Measurements from ENCODE around the gene CPLANE1. TPM values are rescaled to one million over a fixed set of nuclear protein-coding genes. Genes with fewer than 3 reads are reported as not detected.
"Not testable (repeated sequence)": the region's sequence is repeated elsewhere in the genome, so short reads cannot be mapped to it uniquely, and the experiment has no call there.

Gene CPLANE1
- total RNA-seq, 2 experiments from 2014 or later: 6.2 to 7.4 TPM

DNA sequence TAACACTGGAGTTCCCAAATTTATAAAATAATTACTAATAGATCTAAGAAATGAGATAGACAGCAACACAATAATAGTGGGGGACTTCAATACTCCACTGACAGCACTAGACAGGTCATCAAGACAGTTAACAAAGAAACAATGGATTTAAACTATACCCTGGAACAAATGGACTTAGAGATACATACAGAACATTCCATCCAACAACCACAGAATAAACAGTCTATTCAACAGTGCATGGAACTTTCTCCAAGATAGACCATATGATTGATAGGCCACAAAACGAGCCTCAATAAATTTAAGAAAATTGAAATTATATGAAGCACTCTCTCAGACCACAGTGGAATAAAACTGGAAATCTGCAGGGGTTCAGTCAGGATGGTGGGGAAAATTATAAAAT, 163.2 kb downstream of the CPLANE1 start:
- H3K27ac Mint-ChIP-seq; DNase-seq; intact Hi-C loops (cut with DNase I, micrococcal nuclease); H3K4me3 Mint-ChIP-seq; H3K4me1 Mint-ChIP-seq; CTCF ChIA-PET; ATAC-seq; H3K9me3 Mint-ChIP-seq (ENCODE audit: low read depth); POLR2A ChIA-PET; H3K27me3 Mint-ChIP-seq: not testable (repeated sequence)
- peaks cover 14% of the 10 kb centered on the region for H3K36me3 Mint-ChIP-seq (ENCODE audit: low read depth)

DNA sequence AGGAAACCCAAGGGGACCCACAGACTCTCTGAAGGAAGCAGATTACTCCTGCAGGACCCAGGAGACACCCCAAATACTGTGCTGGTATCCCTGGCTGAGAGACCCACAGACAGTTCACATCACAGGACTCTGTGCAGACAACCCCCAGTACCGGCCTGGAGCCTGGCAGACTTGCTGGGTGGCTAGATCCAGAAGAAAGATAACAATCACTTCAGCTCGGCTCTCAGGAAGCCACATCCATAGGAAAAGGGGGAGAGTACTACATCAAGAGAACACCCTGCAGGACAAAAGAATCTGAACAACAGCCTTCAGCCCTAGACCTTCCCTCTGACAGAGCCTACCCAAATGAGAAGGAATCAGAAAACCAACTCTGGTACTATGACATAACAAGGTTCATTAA, 166.2 kb downstream of the CPLANE1 start:
- H3K9me3 Mint-ChIP-seq (ENCODE audit: low read depth); H3K27ac Mint-ChIP-seq; DNase-seq; intact Hi-C loops (cut with DNase I, micrococcal nuclease); ATAC-seq; H3K27me3 Mint-ChIP-seq; POLR2A ChIA-PET; CTCF ChIA-PET; H3K4me1 Mint-ChIP-seq; H3K4me3 Mint-ChIP-seq: not testable (repeated sequence)
- H3K36me3 Mint-ChIP-seq (ENCODE audit: low read depth): peaks cover 23% of the 10 kb centered on the region

DNA sequence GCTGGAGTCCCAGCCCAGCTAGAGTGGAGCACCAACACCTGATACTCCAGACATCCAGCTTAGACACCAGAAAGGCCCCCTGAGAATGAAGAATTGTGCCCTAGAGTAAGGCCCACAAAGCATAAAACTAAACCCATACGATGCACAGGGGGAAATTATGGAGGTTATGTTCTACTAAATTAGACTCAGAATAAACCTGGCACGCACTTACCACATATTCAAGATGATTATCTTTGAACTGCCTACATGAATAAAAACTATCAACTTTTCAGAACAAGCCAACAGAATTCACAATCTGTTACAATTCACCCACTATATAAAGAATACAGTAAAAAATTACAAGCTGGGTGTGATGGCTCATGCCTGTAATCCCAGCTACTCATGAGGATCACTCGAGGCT, 168.5 kb downstream of the CPLANE1 start:
- no peak overlapping the region for H3K27ac Mint-ChIP-seq
- no peaks in the 10 kb centered on the region for H3K27me3 Mint-ChIP-seq
- ChIA-PET POLR2A (interaction anchor here (1.0 kb wide), 1 partner anchor 35 kb away, joined by 3 read pairs; no protein-coding TSS in a partner anchor), CTCF (interaction anchor here (1.2 kb wide), 1 partner anchor 26 kb away, joined by 4 read pairs; no protein-coding TSS in a partner anchor)
- intact Hi-C loops (cut with DNase I, micrococcal nuclease): no loop called here
- H3K4me3 Mint-ChIP-seq: no peak overlapping the region
- H3K36me3 Mint-ChIP-seq (ENCODE audit: low read depth): peaks cover 16% of the 10 kb centered on the region
- H3K9me3 Mint-ChIP-seq (ENCODE audit: low read depth): peaks cover 3% of the 10 kb centered on the region
- H3K4me1 Mint-ChIP-seq: no peaks in the 10 kb centered on the region
- no peak for DNase-seq
- no peak for ATAC-seq

DNA sequence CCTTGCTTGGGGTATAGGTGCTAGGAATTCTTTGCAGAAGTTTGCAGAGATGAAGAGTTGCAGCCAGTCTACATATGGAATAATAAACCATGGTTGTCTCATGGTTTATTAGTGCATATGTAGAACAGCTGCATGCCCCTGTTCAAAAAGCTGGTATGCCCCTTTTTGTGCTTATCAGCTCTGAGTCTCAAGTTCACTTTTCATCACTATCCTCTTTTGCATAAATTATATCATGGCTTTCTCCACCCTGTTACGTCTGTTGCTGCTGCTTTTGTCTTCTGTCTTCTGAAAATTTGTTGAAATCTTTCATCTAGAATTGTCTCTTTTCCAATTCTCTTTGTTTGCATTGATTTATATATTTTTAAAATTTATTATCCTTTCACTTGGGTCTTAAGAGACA, 172.0 kb downstream of the CPLANE1 start:
- ChIA-PET CTCF (no interaction called here), POLR2A (interaction anchor here (0.6 kb wide), 1 partner anchor 443 kb away, joined by 5 read pairs; no protein-coding TSS in a partner anchor)
- no peak for ATAC-seq
- Mint-ChIP-seq H3K4me1 (no peaks in the 10 kb centered on the region), H3K27ac (no peak overlapping the region), H3K36me3 (ENCODE audit: low read depth) (peaks cover 11% of the 10 kb centered on the region), H3K27me3 (no peaks in the 10 kb centered on the region), H3K4me3 (no peak overlapping the region), H3K9me3 (ENCODE audit: low read depth) (peaks cover 3% of the 10 kb centered on the region)
- intact Hi-C loops (cut with DNase I, micrococcal nuclease): no loop called here
- DNase-seq: no peak

DNA sequence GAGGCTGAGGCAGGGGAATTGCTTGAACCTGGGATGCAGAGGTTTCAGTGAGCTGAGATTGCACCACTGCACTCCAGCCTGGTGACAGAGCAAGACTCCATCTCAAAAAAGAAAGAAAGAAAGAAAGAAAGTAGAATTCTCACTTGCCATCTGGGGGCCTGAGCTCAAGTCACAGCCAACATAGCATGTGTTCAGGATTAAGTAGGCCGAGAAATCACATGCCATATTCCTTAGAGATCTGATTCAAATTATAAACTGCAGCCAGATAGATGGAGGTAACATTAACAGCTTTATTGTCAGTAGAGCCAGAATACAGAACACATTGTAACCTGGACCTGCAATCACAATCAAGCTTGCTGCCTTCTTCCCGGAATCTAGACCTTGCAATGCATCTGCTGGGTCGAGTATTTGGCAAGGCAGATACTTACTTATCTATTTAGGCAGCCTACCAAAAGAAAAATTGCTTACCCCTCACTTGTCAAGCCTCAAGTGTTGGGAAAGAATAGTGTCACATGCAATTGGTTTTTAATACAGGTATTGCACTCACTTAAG, 173.7 kb downstream of the CPLANE1 start:
- Mint-ChIP-seq H3K36me3 (ENCODE audit: low read depth) (peaks cover 9% of the 10 kb centered on the region), H3K9me3 (ENCODE audit: low read depth) (peaks cover 3% of the 10 kb centered on the region), H3K27ac (no peak overlapping the region), H3K4me3 (no peak overlapping the region), H3K4me1 (no peaks in the 10 kb centered on the region), H3K27me3 (no peaks in the 10 kb centered on the region)
- CTCF ChIA-PET: interaction anchor here (0.6 kb wide), 1 partner anchor 8 kb away, joined by 3 read pairs; no protein-coding TSS in a partner anchor
- ATAC-seq (no peak), DNase-seq (no peak)
- intact Hi-C loops (cut with DNase I, micrococcal nuclease): no loop called here
- POLR2A ChIA-PET: interaction anchor here (0.6 kb wide), 1 partner anchor 37 kb away, joined by 3 read pairs; no protein-coding TSS in a partner anchor

DNA sequence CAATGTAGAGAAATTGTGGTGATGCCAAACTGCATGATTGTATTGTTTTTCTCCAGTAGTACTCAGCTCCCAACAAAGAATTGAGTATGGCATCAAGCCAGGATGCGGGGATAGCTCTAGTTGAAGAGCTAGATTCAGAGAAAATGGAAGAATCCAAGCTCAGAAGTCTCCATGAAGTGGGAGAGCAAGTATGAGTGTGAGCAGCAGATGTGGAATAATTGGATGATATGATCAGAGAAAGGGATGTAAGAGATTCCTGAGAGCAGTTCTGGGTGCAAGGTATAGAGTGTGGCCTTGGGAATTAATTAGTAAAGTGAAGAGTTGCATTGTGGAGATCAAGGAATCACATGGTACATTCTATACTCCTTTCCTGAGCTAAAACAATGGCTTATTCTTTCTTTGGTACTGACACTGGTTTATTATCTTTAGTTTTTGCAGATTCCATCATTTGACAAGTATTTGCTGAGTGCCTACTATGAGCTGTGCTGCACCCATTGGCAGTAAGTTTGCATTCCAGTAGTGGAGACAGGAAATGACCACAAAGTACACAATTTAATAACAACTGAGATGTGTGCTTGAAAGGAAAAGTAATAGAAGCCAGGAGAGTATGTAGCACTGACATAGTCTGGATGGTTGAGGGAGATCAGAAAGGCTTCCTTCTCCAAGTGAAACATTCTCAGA, 177.1 kb downstream of the CPLANE1 start:
- no peaks in the 10 kb centered on the region for H3K9me3 Mint-ChIP-seq (ENCODE audit: low read depth)
- DNase-seq: no peak
- no peaks in the 10 kb centered on the region for H3K36me3 Mint-ChIP-seq (ENCODE audit: low read depth)
- intact Hi-C loops (cut with DNase I, micrococcal nuclease): no loop called here
- POLR2A ChIA-PET: no interaction called here
- no peaks in the 10 kb centered on the region for H3K27me3 Mint-ChIP-seq
- CTCF ChIA-PET: interaction anchor here (0.6 to 1.4 kb wide), 2 partner anchors 8 to 42 kb away, joined by 3 to 4 read pairs; no protein-coding TSS in a partner anchor
- H3K4me1 Mint-ChIP-seq: no peaks in the 10 kb centered on the region
- ATAC-seq: no peak
- no peak overlapping the region for H3K4me3 Mint-ChIP-seq
- no peak overlapping the region for H3K27ac Mint-ChIP-seq

DNA sequence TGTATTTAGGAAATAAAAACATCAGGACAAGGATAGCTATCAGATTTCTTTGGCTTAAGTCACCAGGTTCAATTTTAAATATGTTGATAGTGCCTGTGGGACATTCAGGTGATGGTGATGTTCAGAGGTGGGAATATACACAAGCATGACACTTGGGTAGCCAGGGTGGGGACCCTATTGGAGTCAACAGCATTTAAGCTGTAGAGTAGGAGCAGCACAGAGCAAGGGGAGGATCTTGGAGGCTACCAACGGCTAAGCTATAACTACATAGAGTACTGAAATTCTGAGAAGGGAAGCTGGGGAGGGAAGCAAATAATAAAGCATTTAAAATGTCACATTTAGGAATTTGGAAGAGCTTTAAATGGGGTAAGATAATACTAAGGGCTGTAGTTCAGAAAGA, 177.7 kb downstream of the CPLANE1 start:
- Mint-ChIP-seq H3K27me3 (no peaks in the 10 kb centered on the region), H3K36me3 (ENCODE audit: low read depth) (no peaks in the 10 kb centered on the region), H3K27ac (no peak overlapping the region), H3K4me3 (no peak overlapping the region), H3K9me3 (ENCODE audit: low read depth) (no peaks in the 10 kb centered on the region), H3K4me1 (no peaks in the 10 kb centered on the region)
- POLR2A ChIA-PET: no interaction called here
- CTCF ChIA-PET: interaction anchor here (0.6 to 1.4 kb wide), 2 partner anchors 8 to 41 kb away, joined by 3 to 4 read pairs; no protein-coding TSS in a partner anchor
- DNase-seq: no peak
- intact Hi-C loops (cut with DNase I, micrococcal nuclease): no loop called here
- ATAC-seq: no peak

DNA sequence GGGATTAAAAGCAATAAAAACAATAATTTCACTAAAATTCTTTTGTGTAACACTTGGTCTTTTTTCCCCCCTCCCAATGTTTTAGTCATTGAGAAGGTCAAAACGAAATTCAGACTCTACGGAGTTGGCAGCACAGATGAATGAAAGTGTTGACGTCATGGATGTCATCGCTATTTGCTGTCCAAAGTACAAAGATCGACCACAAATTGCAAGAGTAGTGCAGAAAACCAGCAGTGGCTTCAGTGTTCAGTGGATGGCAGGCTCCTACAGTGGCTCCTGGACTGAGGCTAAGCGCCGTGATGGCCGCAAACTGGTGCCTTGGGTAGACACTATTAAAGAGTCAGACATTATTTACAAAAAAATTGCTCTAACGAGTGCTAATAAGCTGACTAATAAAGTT, 184.7 kb downstream of the CPLANE1 start:
- intact Hi-C loops (cut with DNase I, micrococcal nuclease): no loop called here
- peaks cover 17% of the 10 kb centered on the region for H3K36me3 Mint-ChIP-seq (ENCODE audit: low read depth)
- POLR2A ChIA-PET: interaction anchor here (0.6 kb wide), 1 partner anchor 9 kb away, joined by 3 read pairs; no protein-coding TSS in a partner anchor

DNA sequence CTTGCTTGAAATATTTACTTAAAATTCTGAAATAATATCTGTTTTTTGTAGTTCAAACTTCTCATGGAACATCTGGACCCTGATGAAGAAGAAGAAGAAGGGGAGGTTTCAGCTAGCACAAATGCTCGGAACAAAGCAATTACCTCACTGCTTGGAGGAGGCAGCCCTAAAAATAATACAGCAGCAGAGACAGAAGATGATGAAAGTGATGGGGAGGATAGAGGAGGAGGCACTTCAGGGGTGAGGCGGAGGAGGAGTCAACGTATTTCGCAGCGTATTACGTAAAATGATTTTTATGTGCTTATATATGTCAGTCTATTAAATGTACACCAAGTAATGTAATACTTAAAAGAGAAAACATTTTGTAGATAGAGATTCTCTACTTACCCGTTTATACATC, 185.4 kb downstream of the CPLANE1 start:
- ATAC-seq (no peak), DNase-seq (no peak)
- Mint-ChIP-seq H3K36me3 (ENCODE audit: low read depth) (peaks cover 22% of the 10 kb centered on the region), H3K9me3 (ENCODE audit: low read depth) (no peaks in the 10 kb centered on the region), H3K4me3 (no peak overlapping the region), H3K4me1 (no peaks in the 10 kb centered on the region), H3K27me3 (no peaks in the 10 kb centered on the region), H3K27ac (no peak overlapping the region)
- intact Hi-C loops (cut with DNase I, micrococcal nuclease): no loop called here
- POLR2A ChIA-PET: no interaction called here
- CTCF ChIA-PET: interaction anchor here (0.7 kb wide), 1 partner anchor 1413 kb away, joined by 3 read pairs; no protein-coding TSS in a partner anchor

More for the DNA sequence above, 184.7 kb downstream of the CPLANE1 start:
- Mint-ChIP-seq H3K27me3 (no peaks in the 10 kb centered on the region), H3K4me1 (no peaks in the 10 kb centered on the region), H3K9me3 (ENCODE audit: low read depth) (no peaks in the 10 kb centered on the region), H3K27ac (no peak overlapping the region), H3K4me3 (no peak overlapping the region)
- ATAC-seq (no peak), DNase-seq (no peak)
- CTCF ChIA-PET: no interaction called here

DNA sequence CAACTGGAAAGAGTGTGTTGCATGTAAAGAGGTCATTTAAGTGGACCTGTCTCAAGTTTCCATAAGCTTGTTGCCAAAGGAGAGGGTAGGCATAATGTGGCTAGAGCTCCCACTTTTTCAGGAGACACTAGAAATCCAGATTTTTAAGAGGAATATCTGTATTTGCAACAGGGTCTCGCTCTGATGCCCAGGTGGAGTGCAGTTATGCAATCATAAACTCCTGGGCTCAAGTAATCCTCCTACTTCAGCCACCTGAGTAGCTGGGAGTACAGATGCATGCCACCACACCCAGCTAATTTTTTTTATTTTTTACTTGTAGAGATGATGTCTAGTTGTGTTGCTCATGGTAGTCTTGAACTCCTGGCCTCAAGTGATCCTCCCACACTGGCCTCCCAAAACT, 189.1 kb downstream of the CPLANE1 start:
- H3K4me1 Mint-ChIP-seq: peaks cover 3% of the 10 kb centered on the region
- ATAC-seq (no peak), DNase-seq (no peak)
- intact Hi-C loops (cut with DNase I, micrococcal nuclease): no loop called here
- H3K27me3 Mint-ChIP-seq: no peaks in the 10 kb centered on the region
- POLR2A ChIA-PET: interaction anchor here (0.7 kb wide), 1 partner anchor 94 kb away, joined by 3 read pairs; no protein-coding TSS in a partner anchor
- H3K36me3 Mint-ChIP-seq (ENCODE audit: low read depth): peaks cover 31% of the 10 kb centered on the region
- CTCF ChIA-PET: interaction anchor here (0.7 to 1.2 kb wide), 2 partner anchors 55 to 85 kb away, joined by 3 read pairs; no protein-coding TSS in a partner anchor
- no peak overlapping the region for H3K4me3 Mint-ChIP-seq
- H3K27ac Mint-ChIP-seq: no peak overlapping the region
- no peaks in the 10 kb centered on the region for H3K9me3 Mint-ChIP-seq (ENCODE audit: low read depth)

DNA sequence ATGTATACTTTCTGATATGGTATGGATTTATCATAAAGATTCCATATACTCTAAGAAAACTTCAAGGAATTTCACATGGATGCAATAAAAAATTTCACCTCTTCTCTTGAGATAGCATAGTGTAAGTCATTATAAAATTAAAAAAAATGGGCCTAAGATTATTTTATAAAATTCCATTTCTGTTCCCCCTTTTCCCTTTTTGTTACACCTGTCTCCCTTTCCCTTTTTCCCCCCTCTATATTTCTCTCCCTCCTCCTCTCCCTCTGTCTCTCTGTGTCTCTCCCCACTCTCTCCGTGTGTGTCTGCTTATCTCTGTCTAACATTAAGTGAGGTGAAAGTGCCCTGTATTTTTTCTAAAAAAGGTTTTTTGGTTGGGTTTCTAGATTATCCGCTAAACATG, 192.4 kb downstream of the CPLANE1 start:
- peaks cover 31% of the 10 kb centered on the region for H3K36me3 Mint-ChIP-seq (ENCODE audit: low read depth)
- H3K27ac Mint-ChIP-seq: peak overlapping the region; percentile 53
- intact Hi-C loops (cut with DNase I, micrococcal nuclease): no loop called here
- ATAC-seq: no peak
- H3K27me3 Mint-ChIP-seq: no peaks in the 10 kb centered on the region
- ChIA-PET CTCF (no interaction called here), POLR2A (no interaction called here)
- DNase-seq: no peak
- H3K4me3 Mint-ChIP-seq: no peak overlapping the region
- no peaks in the 10 kb centered on the region for H3K9me3 Mint-ChIP-seq (ENCODE audit: low read depth)
- peaks cover 3% of the 10 kb centered on the region for H3K4me1 Mint-ChIP-seq
